Prostate gland (tissue), 2 donors: ENCODE data around the gene ZMIZ1.

Experiments used
- CTCF ChIP-seq, 4 experiments: fragments of 200-600 bp in 2 of 4; fragments of 450-650 bp in 2 of 4; sonication (generic) in 2 of 4; IDR thresholded peaks; 1 replicate in 3 of 4; 2 replicates in 1 of 4; pipeline ENCODE4 v1.5.1; 2016 to 2019; ENCODE audit warnings: antibody characterized with exemption in 4 of 4, mild to moderate bottlenecking in 2 of 4, moderate library complexity in 2 of 4
- POLR2A ChIP-seq: fragments of 450-650 bp; IDR thresholded peaks from one replicate; pipeline ENCODE4 v1.6.1; 2016; ENCODE audit warnings: antibody characterized with exemption, mild to moderate bottlenecking

GRCh38 chr10:79089632-79090031 is 20.9 kb downstream of the ZMIZ1 start:
- TF ChIP-seq POLR2A, result no peak
- no peak for TF ChIP-seq CTCF (IDR thresholded peaks at IDR 0.05)
